Measurements from ENCODE around the gene RASGRP1. TPM values are rescaled to one million over a fixed set of nuclear protein-coding genes. Genes with fewer than 3 reads are reported as not detected.

RASGRP1 gene
- total RNA-seq, 4 donors from 2014 or later = 0.29 to 0.99 (median 0.66) TPM

GRCh38 chr15:38600236-38600635 is 35.6 kb upstream of the RASGRP1 start:
- peaks cover 0 to 8% (median 0%) of the 10 kb centered on the region in 4 donors for H3K27me3 ChIP-seq
- no peaks in the 10 kb centered on the region for H3K36me3 ChIP-seq
- TF ChIP-seq CTCF (IDR thresholded peaks at IDR 0.05) = no peak
- no peak for TF ChIP-seq POLR2A (IDR thresholded peaks at IDR 0.05; ENCODE audit: low read depth)
- no peak for TF ChIP-seq POLR2AphosphoS5 (IDR thresholded peaks at IDR 0.05)
- TF ChIP-seq EP300 (IDR thresholded peaks at IDR 0.05) = no peak
- no peaks in the 10 kb centered on the region for H3K4me1 ChIP-seq
- no peaks in the 10 kb centered on the region for H3K9me3 ChIP-seq
- intact Hi-C loops (cut with DNase I) = no loop called here
- no peak overlapping the region for H3K27ac ChIP-seq (replicated peaks in 1 of 4)
- DNase-seq (ENCODE audit: extremely low spot score) = no peak
- WGBS = 88% methylated on average over 2 of the region's 2 CpGs
- H3K4me3 ChIP-seq = no peak overlapping the region

GRCh38 chr15:38598749-38599148 is 34.1 kb upstream of the RASGRP1 start:
- no peak overlapping the region for H3K4me3 ChIP-seq
- intact Hi-C loops (cut with DNase I) = no loop called here
- no peaks in the 10 kb centered on the region for H3K9me3 ChIP-seq
- no peak overlapping the region for H3K27ac ChIP-seq (replicated peaks in 1 of 4)
- no peak for DNase-seq (ENCODE audit: extremely low spot score)
- WGBS = 77% methylated on average over 2 of the region's 2 CpGs
- no peak for TF ChIP-seq EP300 (IDR thresholded peaks at IDR 0.05)
- H3K27me3 ChIP-seq = no peaks in the 10 kb centered on the region
- H3K4me1 ChIP-seq = no peaks in the 10 kb centered on the region
- no peaks in the 10 kb centered on the region for H3K36me3 ChIP-seq

GRCh38 chr15:38597219-38597800 is 32.7 kb upstream of the RASGRP1 start:
- Histone ChIP-seq H3K36me3 (no peaks in the 10 kb centered on the region), H3K4me1 (no peaks in the 10 kb centered on the region), H3K4me3 (no peak overlapping the region), H3K27ac (replicated peaks in 1 of 4) (no peak overlapping the region), H3K27me3 (no peaks in the 10 kb centered on the region), H3K9me3 (no peaks in the 10 kb centered on the region)
- 82% methylated on average over 3 of the region's 3 CpGs for WGBS
- intact Hi-C loops (cut with DNase I) = no loop called here
- DNase-seq (ENCODE audit: extremely low spot score) = no peak
- no peak for TF ChIP-seq POLR2AphosphoS5 (IDR thresholded peaks at IDR 0.05)
- TF ChIP-seq POLR2A (IDR thresholded peaks at IDR 0.05; ENCODE audit: low read depth) = no peak
- TF ChIP-seq CTCF (IDR thresholded peaks at IDR 0.05) = no peak
- TF ChIP-seq EP300 (IDR thresholded peaks at IDR 0.05) = no peak

GRCh38 chr15:38593524-38593923 is 28.9 kb upstream of the RASGRP1 start:
- Histone ChIP-seq H3K27ac (replicated peaks in 1 of 4) (no peak overlapping the region), H3K27me3 (no peaks in the 10 kb centered on the region), H3K4me1 (no peaks in the 10 kb centered on the region), H3K9me3 (no peaks in the 10 kb centered on the region), H3K36me3 (no peaks in the 10 kb centered on the region), H3K4me3 (no peak overlapping the region)
- 65% methylated on average over 4 of the region's 4 CpGs for WGBS
- no peak for DNase-seq (ENCODE audit: extremely low spot score)
- intact Hi-C loops (cut with DNase I) = no loop called here
- TF ChIP-seq EP300 (IDR thresholded peaks at IDR 0.05) = no peak
- TF ChIP-seq CTCF (IDR thresholded peaks at IDR 0.05) = no peak
- no peak for TF ChIP-seq POLR2AphosphoS5 (IDR thresholded peaks at IDR 0.05)
- TF ChIP-seq POLR2A (IDR thresholded peaks at IDR 0.05; ENCODE audit: low read depth) = no peak

- no peak for DNase-seq (ENCODE audit: extremely low spot score)
- H3K27me3 ChIP-seq = no peaks in the 10 kb centered on the region
- H3K27ac ChIP-seq (replicated peaks in 1 of 4) = no peak overlapping the region
- H3K36me3 ChIP-seq = no peaks in the 10 kb centered on the region
- WGBS = 58% methylated on average over 4 of the region's 4 CpGs
- H3K9me3 ChIP-seq = no peaks in the 10 kb centered on the region
- no peaks in the 10 kb centered on the region for H3K4me1 ChIP-seq
- TF ChIP-seq EP300 (IDR thresholded peaks at IDR 0.05) (no peak), POLR2AphosphoS5 (IDR thresholded peaks at IDR 0.05) (no peak), CTCF (IDR thresholded peaks at IDR 0.05) (no peak), POLR2A (IDR thresholded peaks at IDR 0.05; ENCODE audit: low read depth) (no peak)
- intact Hi-C loops (cut with DNase I) = no loop called here
- no peak overlapping the region for H3K4me3 ChIP-seq
These were observed 24.9 kb upstream of the RASGRP1 start for GRCh38 chr15:38589502-38589901.
